K562 (cell line): ENCODE measurements around the gene ATP5F1A. TPM values are rescaled to one million over a fixed set of nuclear protein-coding genes. Genes with fewer than 3 reads are reported as not detected.

Source experiments
- ATAC-seq: fragments of 200-7000 bp; cut with Tn5 transposase; 3 replicates; pipeline ENCODE4 v1.9.1; 2020; ENCODE audit warnings: moderate library complexity
- BruUV-seq: library from RNA; stranded (reverse); fragments of 400-500 nt; replicated peaks from 2 replicates; lab custom pipeline; 2021; lab: Mats Ljungman, UMichigan
- CTCF ChIA-PET: fragments of 300-600 bp; formaldehyde crosslinking; extraction: SDS; loops from one replicate; lab custom pipeline; 2021; ENCODE audit warnings: low intra/inter-chr PET ratio; lab: Yijun Ruan, JAX
- POLR2A ChIA-PET: fragments of 300-600, 350-650 bp; sonication (Branson Sonifier 250); formaldehyde crosslinking; extraction: SDS; loops from one replicate; lab custom pipeline; 2021; ENCODE audit warnings: antibody characterized with exemption, inconsistent platforms; lab: Yijun Ruan, JAX
- DNase-seq, 4 experiments: peaks; one replicate each; pipeline versions ENCODE4 v3.0.0 to v3.0.0-alpha.2; 2011 to 2018; ENCODE audit warnings: low spot score in 3 of 4, mixed read lengths in 3 of 4; ENCODE audit errors: extremely low read depth in 1 of 4
- FAIRE-seq: peaks from 2 replicates; lab custom pipeline; 2011; peaks lifted over from hg19 to GRCh38; lab: Jason Lieb, UNC
- H2AFZ ChIP-seq: 2 replicates; pipeline ENCODE4 v1.6.0; 2011; ENCODE audit warnings: low read depth, low read length, control low read depth, inconsistent platforms
- H3K27ac ChIP-seq: fragments of 200-600 bp; 3 replicates; pipeline ENCODE4 v1.8.0; 2011; ENCODE audit warnings: low read depth, mild to moderate bottlenecking, control low read depth, inconsistent platforms, low read length, moderate library complexity, mixed read lengths; ENCODE audit errors: extremely low read depth
- H3K27me3 ChIP-seq, 2 experiments: fragments of 300-600 bp in 1 of 2; 2 replicates in 1 of 2; 3 replicates in 1 of 2; pipeline versions ENCODE4 v1.6.0 to v1.8.0; 2011; ENCODE audit warnings: inconsistent platforms in 2 of 2, low read length in 2 of 2, mild to moderate bottlenecking in 1 of 2, mixed read lengths in 1 of 2, moderate library complexity in 1 of 2; ENCODE audit not compliant: control insufficient read depth in 2 of 2, insufficient read depth in 2 of 2
- H3K36me3 ChIP-seq: fragments of 300-600 bp; 3 replicates; pipeline ENCODE4 v1.8.0; 2011; ENCODE audit warnings: mild to moderate bottlenecking, low read length, inconsistent platforms; ENCODE audit not compliant: control insufficient read depth, insufficient read depth
- H3K4me1 ChIP-seq, 2 experiments: fragments of 200-600 bp in 1 of 2; replicated peaks in 1 of 2; 2 replicates in 1 of 2; 3 replicates in 1 of 2; pipeline versions ENCODE4 v1.5.1 to v1.8.0; 2011; ENCODE audit warnings: inconsistent platforms in 2 of 2, low read length in 2 of 2, mild to moderate bottlenecking in 1 of 2, mixed read lengths in 1 of 2, moderate library complexity in 1 of 2; ENCODE audit not compliant: control insufficient read depth in 2 of 2, insufficient read depth in 2 of 2
- H3K4me2 ChIP-seq: 2 replicates; pipeline ENCODE4 v1.6.1; 2011; ENCODE audit warnings: low read length, control low read depth, inconsistent platforms, mixed read lengths; ENCODE audit not compliant: insufficient read depth
- H3K4me3 ChIP-seq: fragments of 200-600 bp; sonication (generic), shearing (Covaris generic); 2 replicates; pipeline ENCODE4 v1.5.1; 2016; ENCODE audit warnings: control low read depth, inconsistent platforms
- H3K79me2 ChIP-seq: fragments of 200-600 bp; 3 replicates; pipeline ENCODE4 v1.8.0; 2011; ENCODE audit warnings: low read length, inconsistent platforms; ENCODE audit not compliant: control insufficient read depth, insufficient read depth
- H3K9ac ChIP-seq, 2 experiments: 2 replicates each; pipeline versions ENCODE4 v1.6.0 to v1.6.1; 2011; ENCODE audit warnings: low read depth in 2 of 2, low read length in 2 of 2, control low read depth in 1 of 2, inconsistent platforms in 1 of 2, mild to moderate bottlenecking in 1 of 2, mixed read lengths in 1 of 2; ENCODE audit not compliant: insufficient read depth in 1 of 2
- H3K9me1 ChIP-seq: one replicate; pipeline ENCODE4 v1.6.0; 2011; ENCODE audit warnings: inconsistent platforms, mild to moderate bottlenecking, low read length, moderate library complexity; ENCODE audit not compliant: control insufficient read depth, insufficient read depth
- H3K9me3 ChIP-seq: replicated peaks from 2 replicates; pipeline ENCODE4 v1.5.1; 2011; ENCODE audit warnings: low read depth, low read length, inconsistent platforms; ENCODE audit not compliant: control insufficient read depth, insufficient read depth
- H4K20me1 ChIP-seq: replicated peaks from 2 replicates; pipeline ENCODE4 v1.6.1; 2011; ENCODE audit warnings: low read length, inconsistent platforms, mixed read lengths; ENCODE audit not compliant: control insufficient read depth, insufficient read depth
- CCAR2 ChIP-seq: fragments of 200-400 bp; formaldehyde crosslinking; IDR thresholded peaks from 2 replicates; pipeline ENCODE4 v1.6.1; 2017; ENCODE audit warnings: mild to moderate bottlenecking, low read depth, low read length
- CCNT2 ChIP-seq: IDR thresholded peaks from 2 replicates; pipeline ENCODE4 v1.6.1; 2011; ENCODE audit warnings: borderline replicate concordance, low read depth, mild to moderate bottlenecking, moderate library complexity, mixed read lengths, low read length; ENCODE audit not compliant: insufficient read length; ENCODE audit errors: extremely low read depth
- MTF1 ChIP-seq: fragments of 250-450 bp; sonication (Bioruptor Pico); IDR thresholded peaks from 2 replicates; pipeline ENCODE4 v1.9.0; 2021; ENCODE audit warnings: moderate library complexity, mild to moderate bottlenecking, inconsistent platforms, borderline replicate concordance
- PHF21A ChIP-seq: fragments of 450-650 bp; IDR thresholded peaks from 2 replicates; pipeline ENCODE4 v1.6.1; 2017; ENCODE audit warnings: low read depth, borderline replicate concordance
- RNF2 ChIP-seq: sonication (generic); IDR thresholded peaks from 2 replicates; pipeline ENCODE4 v1.6.1; 2016
- SOX6 ChIP-seq: fragments of 450-650 bp; IDR thresholded peaks from 2 replicates; pipeline ENCODE4 v1.6.1; 2014; ENCODE audit warnings: mild to moderate bottlenecking
- TAF1 ChIP-seq: IDR thresholded peaks from 2 replicates; pipeline ENCODE4 v1.6.1; 2011; ENCODE audit warnings: mild to moderate bottlenecking, low read length, moderate library complexity; ENCODE audit not compliant: insufficient read depth, control insufficient read depth, severe bottlenecking; ENCODE audit errors: extremely low read depth
- ZNF449 ChIP-seq: fragments of 250-450 bp; sonication (Bioruptor Pico); IDR thresholded peaks from 2 replicates; pipeline ENCODE4 v1.8.0; 2022; ENCODE audit warnings: moderate library complexity, mild to moderate bottlenecking, inconsistent platforms
- WGBS: fragments of 100-300 bp; shearing (Covaris generic); methylation state at CpG from one replicate; pipeline ENCODE4 v1.1.6; 2016; ENCODE audit warnings: low coverage, mixed read lengths; ENCODE audit not compliant: insufficient coverage; ENCODE audit errors: missing lambda C conversion rate; 5-methylcytosine and 5-hydroxymethylcytosine counted together
- in situ Hi-C: fragments of 300-500 bp; cut with MboI; formaldehyde crosslinking; loops from 4 replicates; pipeline ENCODE4 v1.15.0; 2018; ENCODE audit warnings: inconsistent platforms, mixed read lengths
- intact Hi-C: fragments of 100-400 bp; cut with micrococcal nuclease; formaldehyde crosslinking; loops from 2 replicates; pipeline ENCODE4 v1.14.2; 2022
- polyA plus RNA-seq, 8 experiments: library from polyadenylated mRNA; depleted of rRNA in 4 of 8; stranded (reverse) in 5 of 8; unstranded in 3 of 8; fragments of >200 nt; fragmentation: Nextera tagmentation in 2 of 8; fragmentation: Illumina TruSeq in 1 of 8; extraction: Ambion mirVana in 2 of 8; extraction: Trizol in 1 of 8; gene quantifications; 2 replicates each; pipeline versions ENCODE4 v1.2.1 to v1.2.3, GENCODE V29; 2011 to 2014; ENCODE audit warnings: inconsistent platforms in 1 of 8, missing spikeins in 1 of 8
- total RNA-seq, 7 experiments: library from RNA; depleted of rRNA in 6 of 7; stranded (reverse); fragments of >200 nt in 6 of 7; fragmentation: Illumina TruSeq in 2 of 7; extraction: Trizol in 2 of 7; gene quantifications; 2 replicates each; pipeline versions ENCODE4 v1.2.1 to v1.2.3, GENCODE V29; 2011 to 2021; ENCODE audit warnings: low replicate concordance in 1 of 7
- TF ChIP-seq, protein P1 (sequence below): fragments of 250-450 bp; sonication (Bioruptor Pico); IDR thresholded peaks from 2 replicates; pipeline ENCODE4 v1.5.0; 2021; ENCODE audit warnings: mild to moderate bottlenecking, moderate library complexity

Gene ATP5F1A
- total and polyA plus RNA-seq, 9 of the 15 experiments (the other 6 are each of a cell fraction or from before 2014, with no cell fraction given): 377 to 762 (median 490) TPM

- DNase-seq (no peak), ATAC-seq (no peak), FAIRE-seq (no peak)
- Histone ChIP-seq H4K20me1 (no peaks in the 10 kb centered on the region), H3K4me2 (no peak overlapping the region), H3K4me1 (peaks cover 6 to 28% of the 10 kb centered on the region in 2 experiments; a peak in 4 of 5 replicates), H3K79me2 (peaks cover 42% of the 10 kb centered on the region), H3K9ac (peak overlapping the region in 1 of 2 experiments; percentile 26; a peak in 1 of 4 replicates), H3K9me1 (no peaks in the 10 kb centered on the region), H3K9me3 (no peaks in the 10 kb centered on the region), H3K36me3 (0 out of 3 replicates have a peak, but pooled peaks cover 4% of the 10 kb centered on the region), H3K27me3 (no peaks in the 10 kb centered on the region), H3K4me3 (no peak overlapping the region), H2AFZ (no peak overlapping the region), H3K27ac (no peak overlapping the region)
- 47% methylated on average over 3 of the region's 6 CpGs for WGBS
- intact Hi-C loops (no loop called here), in situ Hi-C loops (no loop called here)
- POLR2A ChIA-PET: interaction anchor here (0.7 to 1.4 kb wide), 2 partner anchors 11 to 27 kb away, joined by 3 read pairs; no protein-coding TSS in a partner anchor
- BruUV-seq: no TSS peak
- CTCF ChIA-PET: no interaction called here
- TF ChIP-seq CCNT2 (no peak), SOX6 (0 out of 2 replicates have a peak, but pooled peaks have one; percentile 16)
These were observed 46.2 kb downstream of the ATP5F1A start for GRCh38 chr18:46051731-46052461.

DNA sequence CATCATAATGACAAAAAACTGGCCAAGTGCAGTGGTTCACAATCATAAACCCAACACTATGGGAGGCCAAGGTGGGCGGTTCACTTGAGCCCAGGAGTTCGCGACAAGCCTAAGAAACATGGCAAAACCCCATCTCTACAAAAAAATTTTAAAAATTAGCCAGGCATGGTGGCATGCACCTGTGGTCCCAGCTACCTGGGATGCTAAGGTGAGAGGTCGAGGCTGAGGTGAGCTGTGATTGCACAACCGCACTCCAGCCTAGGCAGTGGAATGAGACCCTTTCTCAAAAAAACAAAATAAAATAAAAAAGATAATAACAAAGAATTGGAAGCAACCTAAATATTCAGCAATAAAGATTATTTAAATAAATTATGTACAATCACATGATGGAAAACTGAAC lies 47.8 kb downstream of the ATP5F1A start:
- Histone ChIP-seq H3K4me2 (no peak overlapping the region), H3K9me1 (no peaks in the 10 kb centered on the region), H3K9ac (no peak overlapping the region), H3K27me3 (no peaks in the 10 kb centered on the region), H2AFZ (no peak overlapping the region), H3K27ac (no peak overlapping the region), H3K9me3 (no peaks in the 10 kb centered on the region), H4K20me1 (no peaks in the 10 kb centered on the region)
- no peak for ATAC-seq
- in situ Hi-C loops: no loop called here
- CTCF ChIA-PET: no interaction called here
- TF ChIP-seq CCAR2: no peak
- TF ChIP-seq TAF1: no peak
- no peak for TF ChIP-seq RNF2
- TF ChIP-seq MTF1 (CRISPR knock-in tag): no peak
- TF ChIP-seq ZNF449 (CRISPR knock-in tag): no peak
- no peak for TF ChIP-seq PHF21A
- TF ChIP-seq, protein P1, sequence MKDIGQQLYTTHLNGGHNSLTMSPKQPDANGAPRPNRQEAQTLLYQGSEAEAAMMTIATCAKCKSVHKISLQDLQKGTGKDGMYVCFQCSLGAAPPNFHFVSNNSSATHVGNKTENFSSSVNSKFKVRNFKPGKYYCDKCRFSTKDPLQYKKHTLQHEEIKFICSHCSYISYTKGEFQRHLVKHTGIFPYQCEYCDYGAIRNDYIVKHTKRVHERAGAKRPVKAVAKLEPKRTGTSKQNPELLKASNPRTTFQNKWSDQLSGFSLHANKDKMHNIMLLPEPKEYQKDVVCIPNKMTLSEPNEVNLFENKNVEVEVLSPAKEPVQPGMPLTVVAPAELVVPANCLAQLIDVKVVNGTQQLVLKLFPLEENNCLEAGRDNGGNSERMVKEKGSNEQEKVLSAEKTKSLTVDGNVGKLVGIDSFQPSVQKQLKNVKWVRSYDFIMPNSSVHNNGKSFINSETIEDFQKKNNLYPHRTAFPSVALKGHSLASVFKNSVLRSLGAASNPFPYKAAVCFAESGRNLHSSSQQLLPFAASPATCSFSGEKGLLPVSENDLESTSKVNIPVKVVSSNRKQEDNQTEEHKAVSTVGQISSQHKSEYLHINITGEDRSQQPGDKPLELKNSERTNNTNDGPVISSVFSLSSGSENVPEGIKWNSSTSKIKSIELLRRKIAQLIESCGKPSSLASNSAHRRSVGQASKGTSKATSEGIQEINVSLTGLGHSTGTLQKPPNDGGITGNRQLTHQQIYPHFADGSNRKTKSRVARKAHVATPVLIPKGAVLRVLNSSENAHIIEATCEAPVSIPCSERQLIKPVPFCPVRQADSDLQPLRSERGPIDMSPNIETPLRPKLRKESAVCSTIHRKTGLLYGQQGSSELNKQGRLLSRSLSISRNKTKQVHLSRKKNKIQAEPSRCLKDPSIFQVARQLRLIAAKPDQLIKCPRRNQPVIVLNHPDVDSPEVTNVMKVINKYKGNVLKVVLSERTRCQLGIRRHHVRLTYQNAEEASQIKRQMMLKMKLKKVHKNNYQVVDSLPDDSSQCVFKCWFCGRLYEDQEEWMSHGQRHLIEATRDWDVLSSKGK (CRISPR knock-in tag): no peak
- TF ChIP-seq, all 486 proteins: peak for 0
- H3K79me2 ChIP-seq: peaks cover 42% of the 10 kb centered on the region
- POLR2A ChIA-PET: no interaction called here
- FAIRE-seq: no peak
- whole genome bisulfite sequencing: 96% methylated on average over 5 of the region's 5 CpGs
- intact Hi-C loops: no loop called here
- H3K4me3 ChIP-seq: no peak overlapping the region
- 0 out of 3 replicates have a peak, but pooled peaks cover 4% of the 10 kb centered on the region for H3K36me3 ChIP-seq
- H3K4me1 ChIP-seq: peaks cover 4 to 19% of the 10 kb centered on the region in 2 experiments; a peak in 3 of 5 replicates
- BruUV-seq: no TSS peak
- no peak for DNase-seq
